Measurements from ENCODE around the gene SAP25.

Gene SAP25

DNA sequence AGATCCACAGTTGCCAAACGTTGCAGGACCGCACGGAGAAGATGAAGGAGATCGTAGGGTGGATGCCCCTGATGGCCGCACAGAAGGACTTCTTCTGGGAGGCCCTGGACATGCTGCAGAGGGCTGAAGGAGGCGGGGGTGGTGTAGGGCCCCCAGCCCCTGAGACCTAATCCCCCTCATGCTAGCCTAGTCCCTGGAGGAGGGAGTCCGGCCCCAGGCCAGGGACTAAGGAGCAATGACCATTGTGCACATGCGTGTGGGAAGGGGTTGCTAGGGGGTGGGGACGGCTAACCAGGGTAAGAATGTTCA, 27.0 kb upstream of the SAP25 start:
- H2BK15ac ChIP-seq (replicated peaks; ENCODE audit: low read depth) = no peak overlapping the region
- H3K4me1 ChIP-seq (ENCODE audit: control insufficient read depth, low read depth, low read length) = peaks cover 8% of the 10 kb centered on the region
- H3K18ac ChIP-seq (ENCODE audit: low read length) = no peak overlapping the region
- H3K56ac ChIP-seq (ENCODE audit: low read length) = no peak overlapping the region
- H3K23ac ChIP-seq (ENCODE audit: low read length) = no peak overlapping the region
- no peaks in the 10 kb centered on the region for H3K79me2 ChIP-seq (ENCODE audit: control insufficient read depth, insufficient read depth, low read length)
- no peak overlapping the region for H3K4me3 ChIP-seq (ENCODE audit: low read length)
- no peak overlapping the region for H3K27ac ChIP-seq (ENCODE audit: low read depth, low read length)
- no peak overlapping the region for H4K8ac ChIP-seq (ENCODE audit: low read depth, low read length)
- no peak overlapping the region for H3K4ac ChIP-seq (ENCODE audit: low read depth, low read length)
- no peaks in the 10 kb centered on the region for H3K36me3 ChIP-seq (ENCODE audit: control insufficient read depth, insufficient read depth, low read length)
- H3K79me1 ChIP-seq (ENCODE audit: low read length) = no peaks in the 10 kb centered on the region
- H3K27me3 ChIP-seq (ENCODE audit: insufficient read depth, low read length, poor library complexity) = no peaks in the 10 kb centered on the region
- H3K9ac ChIP-seq (ENCODE audit: low read length) = no peak overlapping the region
- H2BK120ac ChIP-seq (ENCODE audit: low read depth, low read length) = no peak overlapping the region
- H4K5ac ChIP-seq (ENCODE audit: low read length) = no peak overlapping the region
- no peak overlapping the region for H2BK5ac ChIP-seq (ENCODE audit: low read length)
- H2AK5ac ChIP-seq (ENCODE audit: low read length) = no peak overlapping the region
- WGBS (ENCODE audit: extremely low coverage, insufficient coverage, low lambda C conversion rate) = no CpG with 5 or more reads among the region's 9 CpGs
- no peak overlapping the region for H3K4me2 ChIP-seq (ENCODE audit: low read length)
- no peak for DNase-seq

DNA sequence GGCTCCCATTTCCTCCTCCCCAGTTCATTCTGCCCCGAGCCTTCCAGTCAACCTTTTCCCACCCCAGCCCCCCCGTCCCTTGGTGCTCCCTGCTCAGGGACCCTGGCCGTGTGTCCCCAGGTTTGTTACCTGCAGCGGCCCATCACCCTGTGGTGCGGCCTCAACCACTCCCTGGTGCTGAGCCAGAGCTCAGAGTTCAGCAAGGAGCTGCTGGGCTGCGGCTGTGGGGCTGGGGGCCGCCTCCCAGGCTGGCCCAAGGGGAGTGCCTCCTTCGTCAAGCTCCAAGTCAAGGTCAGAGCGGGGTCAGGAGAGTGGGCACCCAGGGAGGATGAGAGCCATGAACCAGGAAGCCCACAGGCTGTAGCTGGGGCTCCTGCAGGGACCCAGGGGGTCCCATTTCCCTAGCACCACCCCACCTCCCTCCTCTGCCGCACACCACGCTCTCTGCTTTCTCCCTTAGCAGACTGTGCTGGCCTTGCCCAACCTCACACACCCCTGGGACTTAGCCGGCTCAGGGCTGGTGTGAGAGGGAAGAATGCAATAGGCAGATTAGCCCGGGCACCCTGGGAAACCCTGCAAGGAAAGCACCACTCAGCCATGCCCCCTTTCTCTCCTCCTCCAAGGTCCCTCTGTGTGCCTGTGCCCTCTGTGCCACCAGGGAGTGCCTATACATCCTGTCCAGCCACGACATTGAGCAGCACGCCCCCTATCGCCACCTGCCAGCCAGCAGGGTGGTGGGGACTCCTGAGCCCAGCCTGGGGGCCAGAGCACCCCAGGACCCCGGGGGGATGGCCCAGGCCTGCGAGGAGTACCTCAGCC, 26.4 kb upstream of the SAP25 start:
- no peaks in the 10 kb centered on the region for H3K36me3 ChIP-seq (ENCODE audit: control insufficient read depth, insufficient read depth, low read length)
- no peaks in the 10 kb centered on the region for H3K79me1 ChIP-seq (ENCODE audit: low read length)
- H2BK5ac ChIP-seq (ENCODE audit: low read length) = no peak overlapping the region
- WGBS (ENCODE audit: extremely low coverage, insufficient coverage, low lambda C conversion rate) = no CpG with 5 or more reads among the region's 18 CpGs
- no peak overlapping the region for H3K9ac ChIP-seq (ENCODE audit: low read length)
- H2AK5ac ChIP-seq (ENCODE audit: low read length) = no peak overlapping the region
- H4K5ac ChIP-seq (ENCODE audit: low read length) = no peak overlapping the region
- DNase-seq = no peak
- H4K8ac ChIP-seq (ENCODE audit: low read depth, low read length) = no peak overlapping the region
- no peaks in the 10 kb centered on the region for H3K79me2 ChIP-seq (ENCODE audit: control insufficient read depth, insufficient read depth, low read length)
- no peak overlapping the region for H3K27ac ChIP-seq (ENCODE audit: low read depth, low read length)
- H3K4me3 ChIP-seq (ENCODE audit: low read length) = no peak overlapping the region
- peaks cover 8% of the 10 kb centered on the region for H3K4me1 ChIP-seq (ENCODE audit: control insufficient read depth, low read depth, low read length)
- no peak overlapping the region for H3K18ac ChIP-seq (ENCODE audit: low read length)
- H2BK15ac ChIP-seq (replicated peaks; ENCODE audit: low read depth) = no peak overlapping the region
- H3K56ac ChIP-seq (ENCODE audit: low read length) = no peak overlapping the region
- H3K4ac ChIP-seq (ENCODE audit: low read depth, low read length) = no peak overlapping the region
- no peak overlapping the region for H3K4me2 ChIP-seq (ENCODE audit: low read length)
- H3K23ac ChIP-seq (ENCODE audit: low read length) = no peak overlapping the region
- H3K27me3 ChIP-seq (ENCODE audit: insufficient read depth, low read length, poor library complexity) = no peaks in the 10 kb centered on the region
- no peak overlapping the region for H2BK120ac ChIP-seq (ENCODE audit: low read depth, low read length)

DNA sequence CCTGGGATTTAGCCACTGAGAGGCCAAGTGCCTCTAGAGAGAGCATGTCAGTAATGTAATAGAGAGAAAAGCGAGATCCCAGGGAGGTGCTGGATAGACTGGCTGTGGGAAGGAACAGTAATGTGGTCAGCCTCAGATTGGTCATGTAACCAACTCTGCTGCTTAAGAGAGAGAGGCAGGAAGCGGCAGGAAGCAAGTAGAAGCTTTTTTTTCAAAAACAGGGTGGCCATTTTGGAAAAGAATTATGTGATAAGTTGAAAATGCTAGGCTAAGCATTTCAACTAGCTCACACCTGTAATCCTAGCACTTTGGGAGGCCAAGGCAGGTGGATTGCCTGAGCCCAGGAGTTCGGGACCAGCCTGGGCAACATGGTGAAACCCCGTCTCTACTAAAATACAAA, 24.7 kb upstream of the SAP25 start:
- H3K23ac ChIP-seq (ENCODE audit: low read length) = no peak overlapping the region
- no peak overlapping the region for H4K8ac ChIP-seq (ENCODE audit: low read depth, low read length)
- no peak overlapping the region for H4K5ac ChIP-seq (ENCODE audit: low read length)
- H3K18ac ChIP-seq (ENCODE audit: low read length) = no peak overlapping the region
- no peaks in the 10 kb centered on the region for H3K36me3 ChIP-seq (ENCODE audit: control insufficient read depth, insufficient read depth, low read length)
- no peak overlapping the region for H3K9ac ChIP-seq (ENCODE audit: low read length)
- no peak overlapping the region for H2BK5ac ChIP-seq (ENCODE audit: low read length)
- no peak overlapping the region for H3K4ac ChIP-seq (ENCODE audit: low read depth, low read length)
- H3K56ac ChIP-seq (ENCODE audit: low read length) = no peak overlapping the region
- H3K4me3 ChIP-seq (ENCODE audit: low read length) = no peak overlapping the region
- no peak for DNase-seq
- H3K79me2 ChIP-seq (ENCODE audit: control insufficient read depth, insufficient read depth, low read length) = no peaks in the 10 kb centered on the region
- peaks cover 8% of the 10 kb centered on the region for H3K4me1 ChIP-seq (ENCODE audit: control insufficient read depth, low read depth, low read length)
- H3K27ac ChIP-seq (ENCODE audit: low read depth, low read length) = no peak overlapping the region
- no CpG with 5 or more reads among the region's 4 CpGs for WGBS (ENCODE audit: extremely low coverage, insufficient coverage, low lambda C conversion rate)
- no peak overlapping the region for H2AK5ac ChIP-seq (ENCODE audit: low read length)
- H3K4me2 ChIP-seq (ENCODE audit: low read length) = no peak overlapping the region
- H2BK120ac ChIP-seq (ENCODE audit: low read depth, low read length) = no peak overlapping the region
- H2BK15ac ChIP-seq (replicated peaks; ENCODE audit: low read depth) = no peak overlapping the region
- no peaks in the 10 kb centered on the region for H3K79me1 ChIP-seq (ENCODE audit: low read length)
- H3K27me3 ChIP-seq (ENCODE audit: insufficient read depth, low read length, poor library complexity) = no peaks in the 10 kb centered on the region

DNA sequence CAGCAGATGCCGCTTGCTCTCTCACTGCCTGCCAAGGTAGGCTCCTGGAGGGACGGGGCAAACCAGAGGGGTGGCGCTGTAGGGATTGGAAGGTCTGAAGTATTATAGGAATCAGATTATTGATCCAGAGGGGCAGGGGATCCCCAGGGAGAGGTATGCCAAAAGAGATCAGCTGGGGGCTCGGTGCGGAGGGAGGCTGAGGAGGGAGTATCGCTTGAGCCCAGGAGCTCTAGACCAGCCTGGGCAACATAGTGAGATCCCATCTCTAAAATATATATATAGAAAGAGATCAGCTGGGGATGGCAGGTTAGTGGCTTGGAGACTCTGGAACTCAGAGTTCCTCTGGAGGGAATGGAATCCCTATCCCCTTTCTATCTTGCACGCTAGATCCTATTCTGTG, 21.5 kb upstream of the SAP25 start:
- H3K4me3 ChIP-seq (ENCODE audit: low read length) = no peak overlapping the region
- H3K18ac ChIP-seq (ENCODE audit: low read length) = no peak overlapping the region
- H2BK15ac ChIP-seq (replicated peaks; ENCODE audit: low read depth) = no peak overlapping the region
- no peaks in the 10 kb centered on the region for H3K79me1 ChIP-seq (ENCODE audit: low read length)
- no peak overlapping the region for H3K4ac ChIP-seq (ENCODE audit: low read depth, low read length)
- H3K36me3 ChIP-seq (ENCODE audit: control insufficient read depth, insufficient read depth, low read length) = no peaks in the 10 kb centered on the region
- no peaks in the 10 kb centered on the region for H3K4me1 ChIP-seq (ENCODE audit: control insufficient read depth, low read depth, low read length)
- DNase-seq = no peak
- H2BK5ac ChIP-seq (ENCODE audit: low read length) = no peak overlapping the region
- H3K23ac ChIP-seq (ENCODE audit: low read length) = no peak overlapping the region
- no peaks in the 10 kb centered on the region for H3K27me3 ChIP-seq (ENCODE audit: insufficient read depth, low read length, poor library complexity)
- no peak overlapping the region for H2BK120ac ChIP-seq (ENCODE audit: low read depth, low read length)
- no peak overlapping the region for H3K9ac ChIP-seq (ENCODE audit: low read length)
- H4K8ac ChIP-seq (ENCODE audit: low read depth, low read length) = no peak overlapping the region
- H3K56ac ChIP-seq (ENCODE audit: low read length) = no peak overlapping the region
- no peak overlapping the region for H3K27ac ChIP-seq (ENCODE audit: low read depth, low read length)
- H2AK5ac ChIP-seq (ENCODE audit: low read length) = no peak overlapping the region
- H4K5ac ChIP-seq (ENCODE audit: low read length) = no peak overlapping the region
- no peaks in the 10 kb centered on the region for H3K79me2 ChIP-seq (ENCODE audit: control insufficient read depth, insufficient read depth, low read length)
- no peak overlapping the region for H3K4me2 ChIP-seq (ENCODE audit: low read length)
- no CpG with 5 or more reads among the region's 7 CpGs for WGBS (ENCODE audit: extremely low coverage, insufficient coverage, low lambda C conversion rate)

DNA sequence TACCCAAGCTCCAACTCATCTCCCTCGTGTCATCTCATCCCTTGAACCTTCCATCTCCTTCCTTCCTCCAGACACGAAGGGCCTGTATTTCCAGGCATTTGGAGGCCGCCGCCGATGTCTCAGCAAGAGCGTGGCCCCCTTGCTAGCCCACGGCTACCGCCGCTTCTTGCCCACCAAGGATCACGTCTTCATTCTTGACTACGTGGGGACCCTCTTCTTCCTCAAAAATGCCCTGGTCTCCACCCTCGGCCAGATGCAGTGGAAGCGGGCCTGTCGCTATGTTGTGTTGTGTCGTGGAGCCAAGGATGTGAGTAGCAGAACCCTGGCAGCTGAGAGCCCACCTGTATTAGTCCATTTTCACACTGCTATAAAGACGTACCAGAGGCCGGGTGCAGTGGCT, 17.9 kb upstream of the SAP25 start:
- H3K4ac ChIP-seq (ENCODE audit: low read depth, low read length) = no peak overlapping the region
- H3K27ac ChIP-seq (ENCODE audit: low read depth, low read length) = no peak overlapping the region
- H4K5ac ChIP-seq (ENCODE audit: low read length) = no peak overlapping the region
- H2BK15ac ChIP-seq (replicated peaks; ENCODE audit: low read depth) = no peak overlapping the region
- H3K79me2 ChIP-seq (ENCODE audit: control insufficient read depth, insufficient read depth, low read length) = no peaks in the 10 kb centered on the region
- H2BK120ac ChIP-seq (ENCODE audit: low read depth, low read length) = no peak overlapping the region
- no peaks in the 10 kb centered on the region for H3K36me3 ChIP-seq (ENCODE audit: control insufficient read depth, insufficient read depth, low read length)
- no peak overlapping the region for H3K9ac ChIP-seq (ENCODE audit: low read length)
- no peak for DNase-seq
- no peak overlapping the region for H3K4me2 ChIP-seq (ENCODE audit: low read length)
- no peak overlapping the region for H2AK5ac ChIP-seq (ENCODE audit: low read length)
- H3K4me1 ChIP-seq (ENCODE audit: control insufficient read depth, low read depth, low read length) = peaks cover 5% of the 10 kb centered on the region
- no peak overlapping the region for H4K8ac ChIP-seq (ENCODE audit: low read depth, low read length)
- no peak overlapping the region for H3K56ac ChIP-seq (ENCODE audit: low read length)
- no CpG with 5 or more reads among the region's 17 CpGs for WGBS (ENCODE audit: extremely low coverage, insufficient coverage, low lambda C conversion rate)
- H2BK5ac ChIP-seq (ENCODE audit: low read length) = no peak overlapping the region
- no peak overlapping the region for H3K23ac ChIP-seq (ENCODE audit: low read length)
- no peak overlapping the region for H3K18ac ChIP-seq (ENCODE audit: low read length)
- no peak overlapping the region for H3K4me3 ChIP-seq (ENCODE audit: low read length)
- no peaks in the 10 kb centered on the region for H3K79me1 ChIP-seq (ENCODE audit: low read length)
- no peaks in the 10 kb centered on the region for H3K27me3 ChIP-seq (ENCODE audit: insufficient read depth, low read length, poor library complexity)

All from mesendoderm (in vitro differentiated cells).